SU-DHL-6 (cell line): ENCODE measurements around the gene GZMM.

Experiments
- H2AFZ ChIP-seq: fragments of 200-600 bp; sonication (generic); 2 replicates; pipeline ENCODE4 v1.6.1; 2014; ENCODE audit warnings: low read depth, mild to moderate bottlenecking, moderate library complexity, mixed read lengths, antibody characterized with exemption, low read length; ENCODE audit not compliant: severe bottlenecking
- H3F3A ChIP-seq: fragments of 200-600 bp; shearing (Covaris generic); 2 replicates; pipeline ENCODE4 v1.6.0; 2016; ENCODE audit warnings: antibody characterized with exemption, mild to moderate bottlenecking; ENCODE audit not compliant: insufficient read depth
- H3K27ac ChIP-seq: fragments of 200-600 bp; sonication (generic); 2 replicates; pipeline ENCODE4 v1.5.1; 2016; ENCODE audit warnings: low read depth, mild to moderate bottlenecking, low read length, moderate library complexity, mixed read lengths
- H3K27me3 ChIP-seq: fragments of 200-600 bp; sonication (generic), shearing (Covaris generic); 2 replicates; pipeline ENCODE4 v1.6.0; 2014; ENCODE audit warnings: mild to moderate bottlenecking, low read length
- H3K36me3 ChIP-seq: fragments of 200-600 bp; sonication (generic); 2 replicates; pipeline ENCODE4 v1.6.1; 2014; ENCODE audit warnings: mild to moderate bottlenecking, low read length, mixed read lengths
- H3K4me2 ChIP-seq: fragments of 300-600, 200-600 bp; shearing (Covaris generic), sonication (generic); 2 replicates; pipeline ENCODE4 v1.6.0; 2014; ENCODE audit warnings: low read length, low read depth, mild to moderate bottlenecking; ENCODE audit not compliant: poor library complexity, severe bottlenecking
- H3K4me3 ChIP-seq: fragments of 200-600 bp; sonication (generic); 2 replicates; pipeline ENCODE4 v1.5.1; 2014; ENCODE audit warnings: antibody characterized with exemption, low read length, mild to moderate bottlenecking, mixed read lengths; ENCODE audit not compliant: insufficient read depth, poor library complexity, severe bottlenecking
- H3K79me2 ChIP-seq: fragments of 200-600 bp; sonication (generic); 2 replicates; pipeline ENCODE4 v1.6.1; 2014; ENCODE audit warnings: mild to moderate bottlenecking, low read length, moderate library complexity; ENCODE audit not compliant: insufficient read depth
- H3K9ac ChIP-seq: fragments of 200-600 bp; sonication (generic); 2 replicates; pipeline ENCODE4 v1.7.0; 2014; ENCODE audit warnings: mild to moderate bottlenecking, low read length
- H3K9me2 ChIP-seq: fragments of 200-600 bp; sonication (generic); replicated peaks from 2 replicates; pipeline ENCODE4 v1.6.1; 2014; ENCODE audit warnings: low read length; ENCODE audit not compliant: insufficient read depth
- H3K9me3 ChIP-seq: fragments of 200-600 bp; sonication (generic); 2 replicates; pipeline ENCODE4 v1.6.1; 2014; ENCODE audit warnings: low read length, mixed read lengths; ENCODE audit not compliant: insufficient read depth
- H4K20me1 ChIP-seq: fragments of 200-600 bp; sonication (generic); 2 replicates; pipeline ENCODE4 v1.6.1; 2014; ENCODE audit warnings: low read depth, mild to moderate bottlenecking, antibody characterized with exemption, low read length, moderate library complexity, mixed read lengths
- CTCF ChIP-seq: fragments of 200-600 bp; sonication (generic); IDR thresholded peaks from one replicate; pipeline ENCODE4 v1.5.1; 2017; ENCODE audit warnings: antibody characterized with exemption, mild to moderate bottlenecking, low read length, moderate library complexity; ENCODE audit not compliant: insufficient read depth, poor library complexity, severe bottlenecking
- EZH2phosphoT487 ChIP-seq: fragments of 200-600 bp; sonication (generic), shearing (Covaris generic); conservative IDR thresholded peaks from 2 replicates; pipeline ENCODE4 v1.6.1; 2018; ENCODE audit warnings: mild to moderate bottlenecking, antibody characterized with exemption, low read length, moderate library complexity, mixed read lengths

GZMM gene

GRCh38 chr19:580274-580835 lies 36.5 kb downstream of the GZMM start:
- TF ChIP-seq EZH2phosphoT487 (no peak), CTCF (no peak)
- H3K4me3 ChIP-seq, result no peak overlapping the region
- no peak overlapping the region for H2AFZ ChIP-seq
- H3K27me3 ChIP-seq, result no peaks in the 10 kb centered on the region
- H3K9ac ChIP-seq, result no peak overlapping the region
- no peaks in the 10 kb centered on the region for H3K9me3 ChIP-seq
- peaks cover 39% of the 10 kb centered on the region for H3K79me2 ChIP-seq
- H4K20me1 ChIP-seq, result no peaks in the 10 kb centered on the region; the same call in 1 of the 2 replicates
- no peaks in the 10 kb centered on the region for H3K36me3 ChIP-seq
- H3K27ac ChIP-seq, result no peak overlapping the region
- no peaks in the 10 kb centered on the region for H3F3A ChIP-seq
- H3K4me2 ChIP-seq, result no peak overlapping the region
- no peaks in the 10 kb centered on the region for H3K9me2 ChIP-seq

GRCh38 chr19:581399-582111 lies 37.7 kb downstream of the GZMM start:
- Histone ChIP-seq H3K27me3 (no peaks in the 10 kb centered on the region), H3K9me3 (no peaks in the 10 kb centered on the region), H3K27ac (no peak overlapping the region), H4K20me1 (no peaks in the 10 kb centered on the region; the same call in 1 of the 2 replicates), H3K9ac (no peak overlapping the region), H3K36me3 (no peaks in the 10 kb centered on the region), H3K4me2 (no peak overlapping the region), H3K4me3 (no peak overlapping the region), H3K9me2 (no peaks in the 10 kb centered on the region), H2AFZ (no peak overlapping the region), H3K79me2 (peaks cover 28% of the 10 kb centered on the region), H3F3A (no peaks in the 10 kb centered on the region)
- no peak for TF ChIP-seq CTCF
- no peak for TF ChIP-seq EZH2phosphoT487

- H3K9ac ChIP-seq, result no peak overlapping the region
- no peaks in the 10 kb centered on the region for H3F3A ChIP-seq
- TF ChIP-seq EZH2phosphoT487 (no peak), CTCF (no peak)
- H3K36me3 ChIP-seq, result no peaks in the 10 kb centered on the region
- H3K9me3 ChIP-seq, result no peaks in the 10 kb centered on the region
- no peaks in the 10 kb centered on the region for H3K27me3 ChIP-seq
- no peak overlapping the region for H2AFZ ChIP-seq
- H3K4me3 ChIP-seq, result no peak overlapping the region
- no peak overlapping the region for H3K4me2 ChIP-seq
- H4K20me1 ChIP-seq, result no peaks in the 10 kb centered on the region; the same call in 1 of the 2 replicates
- no peak overlapping the region for H3K27ac ChIP-seq
- H3K9me2 ChIP-seq, result no peaks in the 10 kb centered on the region
- H3K79me2 ChIP-seq, result peaks cover 17% of the 10 kb centered on the region
These were observed 38.8 kb downstream of the GZMM start for GRCh38 chr19:582497-583197.
